SK-N-SH (cell line): ENCODE results near the gene HMGXB4. TPM values are rescaled to one million over a fixed set of nuclear protein-coding genes. Genes with fewer than 3 reads are reported as not detected.

Experiments
- CTCF ChIA-PET: fragments of 300-600, 350-600 bp; formaldehyde crosslinking; extraction: SDS; loops from one replicate; lab custom pipeline; 2021; lab: Yijun Ruan, JAX
- POLR2A ChIA-PET: fragments of 350-600 bp; sonication (Branson Sonifier 250); formaldehyde crosslinking; extraction: SDS; loops from one replicate; lab custom pipeline; 2020; ENCODE audit warnings: antibody characterized with exemption, inconsistent platforms; lab: Yijun Ruan, JAX
- DNase-seq: peaks from one replicate; pipeline ENCODE4 v3.0.0; 2012
- H2AFZ ChIP-seq: fragments of 200-600 bp; sonication (generic); 2 replicates; pipeline ENCODE4 v1.8.1; 2016; ENCODE audit warnings: antibody characterized with exemption, mild to moderate bottlenecking, low read depth
- H3F3A ChIP-seq: fragments of 200-600 bp; sonication (generic); replicated peaks from 2 replicates; pipeline ENCODE3; 2016; ENCODE audit warnings: antibody characterized with exemption, mild to moderate bottlenecking; ENCODE audit not compliant: insufficient read depth
- H3K27ac ChIP-seq, 2 experiments: fragments of 200-500 bp in 1 of 2; fragments of 200-600 bp in 1 of 2; sonication (Bioruptor generic) in 1 of 2; sonication (generic), shearing (Covaris generic) in 1 of 2; 2 replicates each; pipeline versions ENCODE4 v1.5.1 to v1.6.1; 2014 to 2016; ENCODE audit warnings: low read depth in 2 of 2, inconsistent platforms in 1 of 2, low read length in 1 of 2, mild to moderate bottlenecking in 1 of 2, mixed read lengths in 1 of 2
- H3K27me3 ChIP-seq: fragments of 200-600 bp; sonication (generic), shearing (Covaris generic); 2 replicates; pipeline ENCODE4 v1.6.1; 2016; ENCODE audit warnings: mixed run types; ENCODE audit not compliant: insufficient read depth
- H3K36me3 ChIP-seq, 2 experiments: fragments of 200-500 bp in 1 of 2; fragments of 200-600 bp in 1 of 2; sonication (Bioruptor generic) in 1 of 2; sonication (generic) in 1 of 2; replicated peaks in 1 of 2; 2 replicates each; pipeline versions ENCODE3 to v1.5.1; 2014 to 2016; ENCODE audit warnings: low read length in 1 of 2, mild to moderate bottlenecking in 1 of 2; ENCODE audit not compliant: insufficient read depth in 2 of 2, control insufficient read depth in 1 of 2
- H3K4me1 ChIP-seq, 2 experiments: fragments of 200-500 bp in 1 of 2; fragments of 200-600 bp in 1 of 2; sonication (Bioruptor generic) in 1 of 2; sonication (generic), shearing (Covaris generic) in 1 of 2; 2 replicates each; pipeline versions ENCODE4 v1.5.1 to v1.6.1; 2014 to 2016; ENCODE audit warnings: low read depth in 1 of 2, low read length in 1 of 2, mixed run types in 1 of 2; ENCODE audit not compliant: insufficient read depth in 2 of 2, control insufficient read depth in 1 of 2
- H3K4me2 ChIP-seq: fragments of 200-600 bp; sonication (generic), shearing (Covaris generic); 2 replicates; pipeline ENCODE4 v1.6.1; 2017; ENCODE audit warnings: mixed run types
- H3K4me3 ChIP-seq, 2 experiments: fragments of 200-500 bp in 1 of 2; fragments of 200-600 bp in 1 of 2; sonication (Bioruptor generic) in 1 of 2; sonication (generic), shearing (Covaris generic) in 1 of 2; 2 replicates each; pipeline versions ENCODE4 v1.5.1 to v1.8.1; 2014 to 2016; ENCODE audit warnings: low read depth in 2 of 2, inconsistent platforms in 1 of 2, low read length in 1 of 2, mild to moderate bottlenecking in 1 of 2, mixed read lengths in 1 of 2, moderate library complexity in 1 of 2
- H3K79me2 ChIP-seq: fragments of 200-600 bp; sonication (generic); 2 replicates; pipeline ENCODE4 v1.8.1; 2017; ENCODE audit warnings: mild to moderate bottlenecking; ENCODE audit not compliant: insufficient read depth
- H3K9ac ChIP-seq: fragments of 200-600 bp; sonication (generic); 2 replicates; pipeline ENCODE4 v1.6.1; 2017; ENCODE audit warnings: mixed run types
- H3K9me2 ChIP-seq: fragments of 200-600 bp; sonication (generic); 2 replicates; pipeline ENCODE4 v1.6.1; 2017; ENCODE audit warnings: mixed run types
- H3K9me3 ChIP-seq: fragments of 200-600 bp; sonication (generic); 2 replicates; pipeline ENCODE4 v1.6.1; 2017; ENCODE audit warnings: mixed run types, mild to moderate bottlenecking, moderate library complexity
- H4K20me1 ChIP-seq: fragments of 200-600 bp; sonication (generic); 2 replicates; pipeline ENCODE4 v1.6.1; 2017; ENCODE audit warnings: mild to moderate bottlenecking, mixed run types; ENCODE audit not compliant: insufficient read depth
- EZH2phosphoT487 ChIP-seq: fragments of 200-600 bp; sonication (generic); IDR thresholded peaks from 2 replicates; pipeline ENCODE4 v1.6.1; 2017; ENCODE audit warnings: low read depth, mixed run types, mild to moderate bottlenecking, antibody characterized with exemption, moderate library complexity, borderline replicate concordance
- FOXJ3 ChIP-seq: sonication (generic); formaldehyde crosslinking; IDR thresholded peaks from 2 replicates; pipeline ENCODE4 v1.5.1; 2020; ENCODE audit warnings: mild to moderate bottlenecking, missing genetic modification reagents
- IRF3 ChIP-seq: fragments of 150-350 bp; IDR thresholded peaks from 2 replicates; pipeline ENCODE4 v1.6.1; 2016; ENCODE audit warnings: mild to moderate bottlenecking, low read depth, low read length
- MEF2A ChIP-seq: IDR thresholded peaks from 2 replicates; pipeline ENCODE4 v1.4.0; 2012; ENCODE audit warnings: low read depth, borderline replicate concordance
- NFIC ChIP-seq: IDR thresholded peaks from 2 replicates; pipeline ENCODE4 v1.4.0; 2012; ENCODE audit warnings: borderline replicate concordance
- POLR2AphosphoS5 ChIP-seq: IDR thresholded peaks from 2 replicates; pipeline ENCODE4 v1.6.1; 2012; ENCODE audit warnings: low read depth, low read length
- RAD21 ChIP-seq: IDR thresholded peaks from 2 replicates; pipeline ENCODE4 v1.6.1; 2012; ENCODE audit warnings: mild to moderate bottlenecking, low read length
- RCOR1 ChIP-seq: fragments of 150-350 bp; IDR thresholded peaks from 2 replicates; pipeline ENCODE4 v1.6.1; 2017; ENCODE audit warnings: antibody characterized with exemption, low read length
- RXRA ChIP-seq: IDR thresholded peaks from 2 replicates; pipeline ENCODE4 v1.4.0; 2012; ENCODE audit warnings: low read depth, mild to moderate bottlenecking, borderline replicate concordance
- SIN3A ChIP-seq: IDR thresholded peaks from 2 replicates; pipeline ENCODE4 v1.6.1; 2012; ENCODE audit warnings: low read depth, mild to moderate bottlenecking, low read length, moderate library complexity, borderline replicate concordance
- SMC3 ChIP-seq: IDR thresholded peaks from 2 replicates; pipeline ENCODE4 v1.6.1; 2012; ENCODE audit warnings: low read depth, low read length, improper control_type of control experiment
- WGBS: methylation state at CpG from one replicate; pipeline ENCODE4 v1.1.6; 2017; ENCODE audit warnings: low lambda C conversion rate; 5-methylcytosine and 5-hydroxymethylcytosine counted together
- polyA plus RNA-seq, 3 experiments: library from polyadenylated mRNA; depleted of rRNA; stranded (reverse); fragments of >200 nt; gene quantifications; 2 replicates each; pipeline ENCODE4 v1.2.3, GENCODE V29; 2012
- TF ChIP-seq, protein P1 (sequence below): fragments of 200-600 bp; sonication (generic); IDR thresholded peaks from 2 replicates; pipeline ENCODE4 v1.6.1; 2017; ENCODE audit warnings: antibody characterized with exemption, mild to moderate bottlenecking, moderate library complexity
- TF ChIP-seq, protein P2 (sequence below): IDR thresholded peaks from 2 replicates; pipeline ENCODE4 v1.4.0; 2012; ENCODE audit warnings: low read depth, borderline replicate concordance

Gene HMGXB4
- polyA plus RNA-seq, 1 of the 3 experiments (the other 2 are of a cell fraction), result 16.5 TPM

- TF ChIP-seq FOXJ3 (CRISPR knock-in tag) (no peak), RXRA (no peak), NFIC (no peak), SIN3A (no peak), MEF2A (no peak), IRF3 (no peak), RAD21 (no peak), EZH2phosphoT487 (no peak), SMC3 (no peak), RCOR1 (no peak), POLR2AphosphoS5 (no peak)
- TF ChIP-seq, protein P1, sequence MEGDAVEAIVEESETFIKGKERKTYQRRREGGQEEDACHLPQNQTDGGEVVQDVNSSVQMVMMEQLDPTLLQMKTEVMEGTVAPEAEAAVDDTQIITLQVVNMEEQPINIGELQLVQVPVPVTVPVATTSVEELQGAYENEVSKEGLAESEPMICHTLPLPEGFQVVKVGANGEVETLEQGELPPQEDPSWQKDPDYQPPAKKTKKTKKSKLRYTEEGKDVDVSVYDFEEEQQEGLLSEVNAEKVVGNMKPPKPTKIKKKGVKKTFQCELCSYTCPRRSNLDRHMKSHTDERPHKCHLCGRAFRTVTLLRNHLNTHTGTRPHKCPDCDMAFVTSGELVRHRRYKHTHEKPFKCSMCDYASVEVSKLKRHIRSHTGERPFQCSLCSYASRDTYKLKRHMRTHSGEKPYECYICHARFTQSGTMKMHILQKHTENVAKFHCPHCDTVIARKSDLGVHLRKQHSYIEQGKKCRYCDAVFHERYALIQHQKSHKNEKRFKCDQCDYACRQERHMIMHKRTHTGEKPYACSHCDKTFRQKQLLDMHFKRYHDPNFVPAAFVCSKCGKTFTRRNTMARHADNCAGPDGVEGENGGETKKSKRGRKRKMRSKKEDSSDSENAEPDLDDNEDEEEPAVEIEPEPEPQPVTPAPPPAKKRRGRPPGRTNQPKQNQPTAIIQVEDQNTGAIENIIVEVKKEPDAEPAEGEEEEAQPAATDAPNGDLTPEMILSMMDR, result no peak
- TF ChIP-seq, protein P2, sequence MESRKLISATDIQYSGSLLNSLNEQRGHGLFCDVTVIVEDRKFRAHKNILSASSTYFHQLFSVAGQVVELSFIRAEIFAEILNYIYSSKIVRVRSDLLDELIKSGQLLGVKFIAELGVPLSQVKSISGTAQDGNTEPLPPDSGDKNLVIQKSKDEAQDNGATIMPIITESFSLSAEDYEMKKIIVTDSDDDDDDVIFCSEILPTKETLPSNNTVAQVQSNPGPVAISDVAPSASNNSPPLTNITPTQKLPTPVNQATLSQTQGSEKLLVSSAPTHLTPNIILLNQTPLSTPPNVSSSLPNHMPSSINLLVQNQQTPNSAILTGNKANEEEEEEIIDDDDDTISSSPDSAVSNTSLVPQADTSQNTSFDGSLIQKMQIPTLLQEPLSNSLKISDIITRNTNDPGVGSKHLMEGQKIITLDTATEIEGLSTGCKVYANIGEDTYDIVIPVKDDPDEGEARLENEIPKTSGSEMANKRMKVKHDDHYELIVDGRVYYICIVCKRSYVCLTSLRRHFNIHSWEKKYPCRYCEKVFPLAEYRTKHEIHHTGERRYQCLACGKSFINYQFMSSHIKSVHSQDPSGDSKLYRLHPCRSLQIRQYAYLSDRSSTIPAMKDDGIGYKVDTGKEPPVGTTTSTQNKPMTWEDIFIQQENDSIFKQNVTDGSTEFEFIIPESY, result no peak
- Histone ChIP-seq H3K9ac (no peak overlapping the region), H3K4me2 (no peak overlapping the region), H3K27ac (no peak overlapping the region), H3K79me2 (no peaks in the 10 kb centered on the region), H2AFZ (no peak overlapping the region), H3K27me3 (no peaks in the 10 kb centered on the region), H3K36me3 (no peaks in the 10 kb centered on the region), H3K9me2 (no peaks in the 10 kb centered on the region), H3K4me3 (no peak overlapping the region), H3F3A (no peaks in the 10 kb centered on the region), H4K20me1 (no peaks in the 10 kb centered on the region), H3K9me3 (no peaks in the 10 kb centered on the region), H3K4me1 (peaks cover 0 to 5% of the 10 kb centered on the region in 2 experiments; a peak in 1 of 4 replicates)
- no peak for DNase-seq
- ChIA-PET POLR2A (no interaction called here), CTCF (interaction anchor here (0.6 to 1.4 kb wide), 3 partner anchors 9 to 195 kb away, joined by 3 to 4 read pairs (median 3); no protein-coding TSS in a partner anchor)
- 94% methylated on average over 19 of the region's 19 CpGs for WGBS
Measured at GRCh38 chr22:35341090-35341874, 84.0 kb downstream of the HMGXB4 start.
